Endodermal cell (in vitro differentiated cells): ENCODE data around the gene TTC22. TPM values are rescaled to one million over a fixed set of nuclear protein-coding genes. Genes with fewer than 3 reads are reported as not detected.

Experiments used
- DNase-seq: peaks from one replicate; pipeline ENCODE4 v3.0.0-alpha.2; 2017
- H3K27ac ChIP-seq: 2 replicates; pipeline ENCODE4 v1.5.1; 2013; ENCODE audit warnings: mild to moderate bottlenecking, low read depth, low read length, moderate library complexity
- H3K27me3 ChIP-seq: 2 replicates; pipeline ENCODE4 v1.6.1; 2013; ENCODE audit warnings: mild to moderate bottlenecking, low read length, moderate library complexity; ENCODE audit not compliant: insufficient read depth, control insufficient read depth, poor library complexity, severe bottlenecking
- H3K36me3 ChIP-seq: 2 replicates; pipeline ENCODE4 v1.7.0; 2013; ENCODE audit warnings: mild to moderate bottlenecking, low read length, moderate library complexity; ENCODE audit not compliant: control insufficient read depth, insufficient read depth
- H3K4me1 ChIP-seq: one replicate; pipeline ENCODE4 v1.7.0; 2013; ENCODE audit warnings: low read length; ENCODE audit not compliant: control insufficient read depth, insufficient read depth
- H3K4me3 ChIP-seq: 2 replicates; pipeline ENCODE4 v1.5.1; 2013; ENCODE audit warnings: mild to moderate bottlenecking, low read length, moderate library complexity
- H3K9ac ChIP-seq: 2 replicates; pipeline ENCODE4 v1.6.1; 2013; ENCODE audit warnings: mild to moderate bottlenecking, low read length, moderate library complexity; ENCODE audit not compliant: poor library complexity, severe bottlenecking; ENCODE audit errors: extremely low read depth
- H3K9me3 ChIP-seq: 2 replicates; pipeline ENCODE4 v1.6.1; 2013; ENCODE audit warnings: mild to moderate bottlenecking, low read length, moderate library complexity; ENCODE audit not compliant: control insufficient read depth
- H3K27ac Mint-ChIP-seq: 2 replicates; pipeline ENCODE4 v1.8.0; 2020; ENCODE audit warnings: mixed read lengths
- H3K27me3 Mint-ChIP-seq: 2 replicates; pipeline ENCODE4 v1.8.0; 2021; ENCODE audit warnings: mild to moderate bottlenecking, mixed read lengths; ENCODE audit not compliant: insufficient read depth
- H3K36me3 Mint-ChIP-seq: 2 replicates; pipeline ENCODE4 v1.8.0; 2020; ENCODE audit warnings: low read depth, mixed read lengths
- H3K4me1 Mint-ChIP-seq: 2 replicates; pipeline ENCODE4 v1.8.0; 2020; ENCODE audit warnings: mixed read lengths
- H3K4me3 Mint-ChIP-seq: 2 replicates; pipeline ENCODE4 v1.8.0; 2020; ENCODE audit warnings: mild to moderate bottlenecking, moderate library complexity, mixed read lengths
- H3K9me3 Mint-ChIP-seq: 2 replicates; pipeline ENCODE4 v1.8.0; 2020; ENCODE audit warnings: mild to moderate bottlenecking, mixed read lengths
- WGBS, 2 experiments: methylation state at CpG; one replicate each; pipeline versions ENCODE4 v1.1.5 to v1.1.7; 2013; ENCODE audit warnings: missing lambda C conversion rate in 2 of 2, mixed read lengths in 1 of 2; ENCODE audit not compliant: insufficient coverage in 1 of 2, insufficient read length in 1 of 2; 5-methylcytosine and 5-hydroxymethylcytosine counted together
- total RNA-seq, 2 donors: library from RNA; stranded (reverse); fragmentation: NEBNext Ultra II Directional in 1 of 2; extraction: Animal tissue kit (Norgen Biotek cat#: 25700) in 1 of 2; gene quantifications; 2 replicates in 1 of 2; 3 replicates in 1 of 2; pipeline ENCODE4 v1.2.1, GENCODE V29; 2021
- TF ChIP-seq, protein P1 (sequence below): fragments of 200-600 bp; sonication (generic); conservative IDR thresholded peaks from 2 replicates; pipeline ENCODE4 v1.5.0; 2021; ENCODE audit warnings: antibody characterized with exemption, mild to moderate bottlenecking

The TTC22 gene
- total RNA-seq, 2 donors from 2014 or later: 0.44 to 0.53 TPM

DNA sequence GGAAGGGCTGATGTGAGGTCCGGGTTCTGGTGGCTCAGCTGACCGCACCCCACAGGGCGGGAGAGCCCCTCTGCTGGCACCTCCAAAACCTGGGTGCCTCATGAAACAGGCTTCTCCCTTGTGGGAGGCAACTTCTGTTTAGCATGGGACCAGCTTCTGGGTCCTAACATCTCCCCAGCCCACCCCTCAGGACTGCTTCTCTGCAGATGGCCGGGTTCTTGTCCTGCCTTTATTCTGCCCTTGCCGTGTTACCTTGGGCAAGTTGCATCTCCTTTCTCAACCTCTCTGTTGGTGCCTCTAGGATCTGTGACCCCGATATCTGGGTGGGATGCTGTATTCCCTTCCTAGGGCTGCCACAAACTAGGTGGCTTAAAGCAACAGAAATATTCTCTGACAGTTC, 15.0 kb upstream of the TTC22 start:
- no peak overlapping the region for H3K4me3 Mint-ChIP-seq
- TF ChIP-seq, protein P1, sequence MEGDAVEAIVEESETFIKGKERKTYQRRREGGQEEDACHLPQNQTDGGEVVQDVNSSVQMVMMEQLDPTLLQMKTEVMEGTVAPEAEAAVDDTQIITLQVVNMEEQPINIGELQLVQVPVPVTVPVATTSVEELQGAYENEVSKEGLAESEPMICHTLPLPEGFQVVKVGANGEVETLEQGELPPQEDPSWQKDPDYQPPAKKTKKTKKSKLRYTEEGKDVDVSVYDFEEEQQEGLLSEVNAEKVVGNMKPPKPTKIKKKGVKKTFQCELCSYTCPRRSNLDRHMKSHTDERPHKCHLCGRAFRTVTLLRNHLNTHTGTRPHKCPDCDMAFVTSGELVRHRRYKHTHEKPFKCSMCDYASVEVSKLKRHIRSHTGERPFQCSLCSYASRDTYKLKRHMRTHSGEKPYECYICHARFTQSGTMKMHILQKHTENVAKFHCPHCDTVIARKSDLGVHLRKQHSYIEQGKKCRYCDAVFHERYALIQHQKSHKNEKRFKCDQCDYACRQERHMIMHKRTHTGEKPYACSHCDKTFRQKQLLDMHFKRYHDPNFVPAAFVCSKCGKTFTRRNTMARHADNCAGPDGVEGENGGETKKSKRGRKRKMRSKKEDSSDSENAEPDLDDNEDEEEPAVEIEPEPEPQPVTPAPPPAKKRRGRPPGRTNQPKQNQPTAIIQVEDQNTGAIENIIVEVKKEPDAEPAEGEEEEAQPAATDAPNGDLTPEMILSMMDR: no peak
- H3K4me1 ChIP-seq: no peaks in the 10 kb centered on the region
- no peak overlapping the region for H3K9ac ChIP-seq
- peaks cover 15% of the 10 kb centered on the region for H3K4me1 Mint-ChIP-seq
- no peaks in the 10 kb centered on the region for H3K9me3 ChIP-seq
- no peak overlapping the region for H3K27ac Mint-ChIP-seq
- H3K36me3 ChIP-seq: no peaks in the 10 kb centered on the region
- WGBS, 2 experiments: 94% methylated on average over 4 to 6 of the region's 6 CpGs
- no peak overlapping the region for H3K4me3 ChIP-seq
- H3K27me3 Mint-ChIP-seq: no peaks in the 10 kb centered on the region
- H3K27ac ChIP-seq: no peak overlapping the region
- H3K27me3 ChIP-seq: no peaks in the 10 kb centered on the region
- H3K9me3 Mint-ChIP-seq: no peaks in the 10 kb centered on the region
- H3K36me3 Mint-ChIP-seq: no peaks in the 10 kb centered on the region
- no peak for DNase-seq

DNA sequence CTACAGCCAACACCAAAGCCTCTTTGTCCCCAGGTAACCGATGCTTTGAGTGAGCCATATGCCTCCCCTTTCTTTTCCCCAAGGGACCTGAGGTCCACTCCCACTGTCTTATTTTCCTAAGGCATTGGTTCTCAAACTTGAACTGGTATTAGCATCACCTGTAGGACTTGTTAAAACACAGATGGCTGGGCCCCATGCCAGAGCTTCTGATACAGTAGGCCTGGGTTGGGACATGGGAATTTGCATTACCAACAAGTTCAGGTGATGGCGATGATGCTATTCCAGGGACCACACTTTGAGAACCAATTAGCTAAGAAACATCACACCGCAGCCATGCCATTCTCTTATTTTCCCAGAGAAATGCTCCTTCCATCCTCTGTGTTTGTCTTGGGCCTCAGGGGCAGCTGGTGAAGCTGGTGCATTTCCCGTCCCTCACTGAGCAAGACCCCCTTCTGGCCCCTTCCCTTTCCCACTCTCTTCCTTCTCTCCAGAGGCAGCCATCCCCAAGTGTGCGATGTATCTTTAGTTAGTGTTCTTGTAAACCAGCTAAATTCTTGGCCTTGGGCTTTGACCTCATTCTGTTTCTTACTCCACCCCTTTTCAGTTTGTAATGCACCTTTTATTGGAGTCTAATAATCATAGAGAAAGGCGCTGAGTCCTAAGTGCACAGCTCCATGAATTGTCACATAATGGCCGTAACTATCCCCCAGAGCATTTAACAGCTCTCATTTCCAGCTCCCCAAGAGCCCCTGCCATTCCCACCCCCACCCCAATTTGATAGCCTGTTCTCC, 14.2 kb upstream of the TTC22 start:
- H3K36me3 Mint-ChIP-seq: no peaks in the 10 kb centered on the region
- no peak overlapping the region for H3K27ac Mint-ChIP-seq
- H3K4me1 Mint-ChIP-seq: peaks cover 15% of the 10 kb centered on the region

DNA sequence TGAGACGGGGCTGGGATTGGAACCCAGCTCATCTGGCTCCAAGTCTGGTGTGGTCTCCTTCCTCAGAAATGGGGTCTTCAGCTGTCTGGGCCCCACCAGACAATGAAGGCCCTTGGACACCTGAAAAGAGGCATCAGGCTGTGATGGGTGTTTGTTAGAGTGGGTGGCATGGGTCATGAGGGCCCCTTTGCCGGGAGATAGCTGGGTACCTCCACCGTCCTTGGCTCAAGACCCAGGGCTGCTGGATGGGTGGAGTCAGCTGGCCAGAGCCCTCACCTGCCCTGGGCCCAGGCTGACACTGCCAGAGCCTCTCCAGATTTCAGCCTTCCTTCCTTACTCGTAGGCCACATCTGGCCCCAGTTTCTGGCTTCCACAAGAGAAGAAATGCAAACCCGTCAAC, 13.4 kb upstream of the TTC22 start:
- Histone ChIP-seq H3K9ac (no peak overlapping the region), H3K9me3 (no peaks in the 10 kb centered on the region), H3K27ac (no peak overlapping the region), H3K4me3 (no peak overlapping the region), H3K4me1 (no peaks in the 10 kb centered on the region), H3K36me3 (no peaks in the 10 kb centered on the region), H3K27me3 (no peaks in the 10 kb centered on the region)
- TF ChIP-seq, protein P1: no peak
- no peaks in the 10 kb centered on the region for H3K9me3 Mint-ChIP-seq
- peaks cover 15% of the 10 kb centered on the region for H3K4me1 Mint-ChIP-seq
- no peak overlapping the region for H3K4me3 Mint-ChIP-seq
- no peak for DNase-seq
- WGBS, 2 experiments: 77 to 95% methylated on average over 2 to 5 of the region's 5 CpGs
- H3K27ac Mint-ChIP-seq: no peak overlapping the region
- H3K36me3 Mint-ChIP-seq: no peaks in the 10 kb centered on the region
- H3K27me3 Mint-ChIP-seq: peaks cover 3% of the 10 kb centered on the region

More for the DNA sequence above, 14.2 kb upstream of the TTC22 start:
- Mint-ChIP-seq H3K27me3 (peaks cover 2% of the 10 kb centered on the region), H3K4me3 (no peak overlapping the region), H3K9me3 (no peaks in the 10 kb centered on the region)
- H3K9ac ChIP-seq: no peak overlapping the region
- no peak overlapping the region for H3K4me3 ChIP-seq
- TF ChIP-seq, protein P1: no peak
- H3K9me3 ChIP-seq: no peaks in the 10 kb centered on the region
- WGBS, 2 experiments: 88 to 100% methylated on average over 3 to 7 of the region's 7 CpGs
- no peaks in the 10 kb centered on the region for H3K36me3 ChIP-seq
- DNase-seq: no peak
- H3K4me1 ChIP-seq: no peaks in the 10 kb centered on the region
- no peaks in the 10 kb centered on the region for H3K27me3 ChIP-seq
- no peak overlapping the region for H3K27ac ChIP-seq
